ENCODE results near the gene OSTM1.
"Not testable (repeated sequence)": the region's sequence is repeated elsewhere in the genome, so short reads cannot be mapped to it uniquely, and the experiment has no call there.

Gene OSTM1

GRCh38 chr6:108020472-108021116 is 53.9 kb downstream of the OSTM1 start:
- Mint-ChIP-seq H3K27ac (no peak overlapping the region), H3K36me3 (ENCODE audit: low read depth) (no peaks in the 10 kb centered on the region), H3K4me3 (no peak overlapping the region), H3K4me1 (ENCODE audit: low read depth) (no peaks in the 10 kb centered on the region), H3K27me3 (ENCODE audit: low read depth) (no peaks in the 10 kb centered on the region), H3K9me3 (no peaks in the 10 kb centered on the region)

GRCh38 chr6:108016283-108016682 is 58.3 kb downstream of the OSTM1 start:
- not testable (repeated sequence) for H3K4me1 Mint-ChIP-seq (ENCODE audit: low read depth); H3K36me3 Mint-ChIP-seq (ENCODE audit: low read depth); H3K27ac Mint-ChIP-seq; H3K4me3 Mint-ChIP-seq; H3K9me3 Mint-ChIP-seq; H3K27me3 Mint-ChIP-seq (ENCODE audit: low read depth)

- no peaks in the 10 kb centered on the region for H3K27me3 Mint-ChIP-seq (ENCODE audit: low read depth)
- no peaks in the 10 kb centered on the region for H3K4me1 Mint-ChIP-seq (ENCODE audit: low read depth)
- no peaks in the 10 kb centered on the region for H3K36me3 Mint-ChIP-seq (ENCODE audit: low read depth)
- H3K27ac Mint-ChIP-seq, result no peak overlapping the region
- peaks cover 9% of the 10 kb centered on the region for H3K9me3 Mint-ChIP-seq
- H3K4me3 Mint-ChIP-seq, result no peak overlapping the region
These were observed 60.6 kb downstream of the OSTM1 start for GRCh38 chr6:108013787-108014439.

- Mint-ChIP-seq H3K36me3 (ENCODE audit: low read depth) (no peaks in the 10 kb centered on the region), H3K4me3 (no peak overlapping the region), H3K4me1 (ENCODE audit: low read depth) (no peaks in the 10 kb centered on the region), H3K27me3 (ENCODE audit: low read depth) (no peaks in the 10 kb centered on the region), H3K9me3 (peaks cover 13% of the 10 kb centered on the region), H3K27ac (no peak overlapping the region)
These were observed 64.6 kb downstream of the OSTM1 start for GRCh38 chr6:108009894-108010293.

- not testable (repeated sequence) for H3K27ac Mint-ChIP-seq; H3K4me3 Mint-ChIP-seq; H3K36me3 Mint-ChIP-seq (ENCODE audit: low read depth); H3K4me1 Mint-ChIP-seq (ENCODE audit: low read depth); H3K27me3 Mint-ChIP-seq (ENCODE audit: low read depth)
- H3K9me3 Mint-ChIP-seq, result peaks cover 13% of the 10 kb centered on the region
These were observed 65.3 kb downstream of the OSTM1 start for GRCh38 chr6:108009258-108009657.

- no peaks in the 10 kb centered on the region for H3K27me3 Mint-ChIP-seq (ENCODE audit: low read depth)
- no peaks in the 10 kb centered on the region for H3K36me3 Mint-ChIP-seq (ENCODE audit: low read depth)
- peaks cover 13% of the 10 kb centered on the region for H3K9me3 Mint-ChIP-seq
- no peak overlapping the region for H3K4me3 Mint-ChIP-seq
- no peak overlapping the region for H3K27ac Mint-ChIP-seq
- H3K4me1 Mint-ChIP-seq (ENCODE audit: low read depth), result no peaks in the 10 kb centered on the region
These were observed 66.2 kb downstream of the OSTM1 start for GRCh38 chr6:108008363-108008762.

- H3K9me3 Mint-ChIP-seq, result peaks cover 13% of the 10 kb centered on the region
- no peak overlapping the region for H3K4me3 Mint-ChIP-seq
- H3K27me3 Mint-ChIP-seq (ENCODE audit: low read depth), result peaks cover 9% of the 10 kb centered on the region
- no peaks in the 10 kb centered on the region for H3K4me1 Mint-ChIP-seq (ENCODE audit: low read depth)
- no peaks in the 10 kb centered on the region for H3K36me3 Mint-ChIP-seq (ENCODE audit: low read depth)
- H3K27ac Mint-ChIP-seq, result no peak overlapping the region
These were observed 68.6 kb downstream of the OSTM1 start for GRCh38 chr6:108005961-108006360.

- Mint-ChIP-seq H3K9me3 (peaks cover 13% of the 10 kb centered on the region), H3K4me3 (no peak overlapping the region), H3K27me3 (ENCODE audit: low read depth) (peaks cover 9% of the 10 kb centered on the region)
These were observed 69.7 kb downstream of the OSTM1 start for GRCh38 chr6:108004861-108005260.

GRCh38 chr6:108002365-108003221 is 71.9 kb downstream of the OSTM1 start:
- H3K9me3 Mint-ChIP-seq, result no peaks in the 10 kb centered on the region
- H3K27me3 Mint-ChIP-seq (ENCODE audit: low read depth), result peaks cover 9% of the 10 kb centered on the region
- no peaks in the 10 kb centered on the region for H3K36me3 Mint-ChIP-seq (ENCODE audit: low read depth)
- H3K4me1 Mint-ChIP-seq (ENCODE audit: low read depth), result no peaks in the 10 kb centered on the region
- H3K4me3 Mint-ChIP-seq, result no peak overlapping the region
- H3K27ac Mint-ChIP-seq, result no peak overlapping the region

More at GRCh38 chr6:108004861-108005260, 69.7 kb downstream of the OSTM1 start:
- no peak overlapping the region for H3K27ac Mint-ChIP-seq
- no peaks in the 10 kb centered on the region for H3K4me1 Mint-ChIP-seq (ENCODE audit: low read depth)
- H3K36me3 Mint-ChIP-seq (ENCODE audit: low read depth), result no peaks in the 10 kb centered on the region

- Mint-ChIP-seq H3K27me3 (ENCODE audit: low read depth) (peaks cover 9% of the 10 kb centered on the region), H3K36me3 (ENCODE audit: low read depth) (no peaks in the 10 kb centered on the region), H3K4me1 (ENCODE audit: low read depth) (no peaks in the 10 kb centered on the region), H3K27ac (no peak overlapping the region), H3K9me3 (no peaks in the 10 kb centered on the region), H3K4me3 (no peak overlapping the region)
These were observed 72.8 kb downstream of the OSTM1 start for GRCh38 chr6:108001696-108002231.

GRCh38 chr6:108000259-108000658 is 74.3 kb downstream of the OSTM1 start:
- not testable (repeated sequence) for H3K4me3 Mint-ChIP-seq; H3K4me1 Mint-ChIP-seq (ENCODE audit: low read depth); H3K9me3 Mint-ChIP-seq; H3K27ac Mint-ChIP-seq; H3K27me3 Mint-ChIP-seq (ENCODE audit: low read depth); H3K36me3 Mint-ChIP-seq (ENCODE audit: low read depth)

GRCh38 chr6:107999341-107999740 is 75.2 kb downstream of the OSTM1 start:
- Mint-ChIP-seq H3K27ac (no peak overlapping the region), H3K9me3 (no peaks in the 10 kb centered on the region), H3K4me1 (ENCODE audit: low read depth) (no peaks in the 10 kb centered on the region), H3K36me3 (ENCODE audit: low read depth) (no peaks in the 10 kb centered on the region), H3K4me3 (no peak overlapping the region), H3K27me3 (ENCODE audit: low read depth) (peaks cover 9% of the 10 kb centered on the region)

GRCh38 chr6:107991772-107992550 is 82.6 kb downstream of the OSTM1 start:
- H3K27ac Mint-ChIP-seq, result no peak overlapping the region
- H3K4me1 Mint-ChIP-seq (ENCODE audit: low read depth), result peaks cover 9% of the 10 kb centered on the region
- H3K27me3 Mint-ChIP-seq (ENCODE audit: low read depth), result no peaks in the 10 kb centered on the region
- H3K9me3 Mint-ChIP-seq, result no peaks in the 10 kb centered on the region
- H3K36me3 Mint-ChIP-seq (ENCODE audit: low read depth), result no peaks in the 10 kb centered on the region
- no peak overlapping the region for H3K4me3 Mint-ChIP-seq
